Endothelial cell of umbilical vein (primary cell): Measurements from ENCODE around the gene CACNA2D1. TPM values are rescaled to one million over a fixed set of nuclear protein-coding genes. Genes with fewer than 3 reads are reported as not detected.

Source experiments
- BruUV-seq: library from RNA; stranded (reverse); fragments of 400-500 nt; replicated peaks from 2 replicates; lab custom pipeline; 2021; lab: Mats Ljungman, UMichigan
- CTCF ChIA-PET: fragments of 300-600, 350-600 bp; sonication (Branson Sonifier 250); formaldehyde crosslinking; loops from one replicate; lab custom pipeline; 2021; ENCODE audit warnings: antibody characterized with exemption, inconsistent platforms; lab: Charles Lee
- POLR2A ChIA-PET: fragments of 300-600, 350-600 bp; sonication (Branson Sonifier 250); formaldehyde crosslinking; loops from one replicate; lab custom pipeline; 2021; ENCODE audit warnings: antibody characterized with exemption, inconsistent platforms; lab: Charles Lee
- DNase-seq: peaks from one replicate; pipeline ENCODE4 v3.0.0-alpha.2; 2011; ENCODE audit warnings: low read depth, low spot score
- FAIRE-seq: peaks from 2 replicates; lab custom pipeline; 2011; peaks lifted over from hg19 to GRCh38; lab: Jason Lieb, UNC
- H2AFZ ChIP-seq: 2 replicates; pipeline ENCODE4 v1.6.0; 2012; ENCODE audit warnings: low read depth, low read length, control low read depth, inconsistent platforms
- H3K27ac ChIP-seq: 2 replicates; pipeline ENCODE4 v1.5.1; 2011; ENCODE audit warnings: low read depth, mild to moderate bottlenecking, control low read depth, low read length, moderate library complexity; ENCODE audit not compliant: insufficient read depth
- H3K27me3 ChIP-seq, 2 experiments: 2 replicates each; pipeline versions ENCODE4 v1.6.0 to v1.6.1; 2011; ENCODE audit warnings: low read length in 2 of 2, mixed read lengths in 1 of 2; ENCODE audit not compliant: control insufficient read depth in 2 of 2, insufficient read depth in 2 of 2
- H3K36me3 ChIP-seq, 2 experiments: 2 replicates in 1 of 2; 3 replicates in 1 of 2; pipeline ENCODE4 v1.5.1; 2011; ENCODE audit warnings: low read length in 2 of 2, mild to moderate bottlenecking in 1 of 2, moderate library complexity in 1 of 2; ENCODE audit not compliant: control insufficient read depth in 2 of 2, insufficient read depth in 2 of 2; ENCODE audit errors: extremely low read depth in 1 of 2
- H3K4me1 ChIP-seq: 3 replicates; pipeline ENCODE4 v1.5.1; 2011; ENCODE audit warnings: mild to moderate bottlenecking, low read length; ENCODE audit not compliant: control insufficient read depth, insufficient read depth; ENCODE audit errors: extremely low read depth
- H3K4me2 ChIP-seq: 2 replicates; pipeline ENCODE4 v1.6.1; 2011; ENCODE audit warnings: low read length, control low read depth, mixed read lengths; ENCODE audit not compliant: insufficient read depth
- H3K4me3 ChIP-seq, 3 experiments: fragments of 200-600 bp in 1 of 3; sonication (generic), shearing (Covaris generic) in 1 of 3; replicated peaks in 1 of 3; 2 replicates each; pipeline ENCODE4 v1.5.1; 2011 to 2016; ENCODE audit warnings: control low read depth in 3 of 3, low read length in 3 of 3, mild to moderate bottlenecking in 2 of 3, inconsistent platforms in 1 of 3, low read depth in 1 of 3, moderate library complexity in 1 of 3; ENCODE audit not compliant: insufficient read depth in 1 of 3
- H3K79me2 ChIP-seq: 2 replicates; pipeline ENCODE4 v1.6.0; 2012; ENCODE audit warnings: low read length, inconsistent platforms; ENCODE audit not compliant: control insufficient read depth, insufficient read depth
- H3K9ac ChIP-seq: replicated peaks from 2 replicates; pipeline ENCODE3; 2011; ENCODE audit warnings: low read length, control low read depth; ENCODE audit not compliant: insufficient read depth; ENCODE audit errors: extremely low read depth
- H3K9me1 ChIP-seq: replicated peaks from 3 replicates; pipeline ENCODE4 v1.6.0; 2011; ENCODE audit warnings: mild to moderate bottlenecking, low read length; ENCODE audit not compliant: control insufficient read depth, insufficient read depth; ENCODE audit errors: extremely low read depth
- H3K9me3 ChIP-seq: replicated peaks from 2 replicates; pipeline ENCODE4 v1.5.1; 2012; ENCODE audit warnings: low read length, inconsistent platforms; ENCODE audit not compliant: control insufficient read depth, insufficient read depth
- H4K20me1 ChIP-seq: replicated peaks from 2 replicates; pipeline ENCODE3; 2011; ENCODE audit warnings: mild to moderate bottlenecking, low read length; ENCODE audit not compliant: control insufficient read depth, insufficient read depth; ENCODE audit errors: extremely low read depth
- CTCF ChIP-seq, 2 donors: IDR thresholded peaks; 1 replicate in 1 of 2; 2 replicates in 1 of 2; pipeline ENCODE4 v1.5.1; 2011; ENCODE audit warnings: low read length in 2 of 2, mild to moderate bottlenecking in 2 of 2, moderate library complexity in 2 of 2, control low read depth in 1 of 2, inconsistent platforms in 1 of 2, low read depth in 1 of 2; ENCODE audit not compliant: insufficient read depth in 1 of 2; ENCODE audit errors: extremely low read depth in 1 of 2
- EZH2 ChIP-seq: IDR thresholded peaks from 2 replicates; pipeline ENCODE4 v1.6.1; 2012; ENCODE audit warnings: borderline replicate concordance, low read depth, mild to moderate bottlenecking, moderate library complexity, low read length, inconsistent platforms; ENCODE audit not compliant: severe bottlenecking
- FOS ChIP-seq: IDR thresholded peaks from 2 replicates; pipeline ENCODE4 v1.6.1; 2011; ENCODE audit warnings: mild to moderate bottlenecking, low read length, moderate library complexity, borderline replicate concordance; ENCODE audit not compliant: insufficient read depth
- GATA2 ChIP-seq: IDR thresholded peaks from 2 replicates; pipeline ENCODE4 v1.7.0; 2011; ENCODE audit warnings: low read depth, mild to moderate bottlenecking, moderate library complexity, mixed read lengths, low read length; ENCODE audit not compliant: insufficient read length, insufficient read depth
- JUN ChIP-seq: IDR thresholded peaks from 2 replicates; pipeline ENCODE4 v1.6.1; 2011; ENCODE audit warnings: borderline replicate concordance, low read depth; ENCODE audit not compliant: insufficient read length, insufficient read depth
- MAX ChIP-seq: IDR thresholded peaks from 2 replicates; pipeline ENCODE4 v1.6.1; 2011; ENCODE audit not compliant: insufficient read depth, insufficient read length
- MYC ChIP-seq: IDR thresholded peaks from one replicate; pipeline ENCODE4 v1.6.1; 2011; ENCODE audit warnings: mild to moderate bottlenecking, low read depth, low read length
- POLR2A ChIP-seq: IDR thresholded peaks from 2 replicates; pipeline ENCODE4 v1.6.1; 2012; ENCODE audit warnings: low read depth, mild to moderate bottlenecking, control low read depth, low read length
- POLR2AphosphoS5 ChIP-seq: IDR thresholded peaks from 2 replicates; pipeline ENCODE4 v1.6.1; 2012; ENCODE audit warnings: low read depth, mild to moderate bottlenecking, control low read depth, low read length, moderate library complexity; ENCODE audit not compliant: insufficient read depth
- dilution Hi-C: fragments of 300-500 bp; cut with MboI; formaldehyde crosslinking; loops from one replicate; pipeline ENCODE4 v1.15.0; 2019; ENCODE audit warnings: low sequenced_read_pairs; ENCODE audit not compliant: extremely low pct_ligation_motif_present
- intact Hi-C: fragments of 100-400 bp; cut with micrococcal nuclease; formaldehyde crosslinking; loops from one replicate; pipeline ENCODE4 v1.10.0; 2022
- polyA plus RNA-seq, 4 experiments: library from polyadenylated mRNA; depleted of rRNA in 3 of 4; stranded (reverse) in 3 of 4; unstranded in 1 of 4; fragments of >200 nt; gene quantifications; 2 replicates each; pipeline versions ENCODE4 v1.2.1 to v1.2.3, GENCODE V29; 2011 to 2012; ENCODE audit warnings: missing spikeins in 1 of 4
- total RNA-seq: library from RNA; stranded (reverse); gene quantifications from 2 replicates; pipeline ENCODE4 v1.2.3, GENCODE V29; 2021

CACNA2D1 gene
- total and polyA plus RNA-seq, 2 donors (not counting 3 experiments of a cell fraction or from before 2014, with no cell fraction given): 4.1 to 38.6 TPM

- dilution Hi-C loops (no loop called here), intact Hi-C loops (no loop called here)
- ChIA-PET POLR2A (no interaction called here), CTCF (interaction anchor here (1.6 kb wide), 1 partner anchor 9 kb away, joined by 3 read pairs; no protein-coding TSS in a partner anchor)
- no peaks in the 10 kb centered on the region for H4K20me1 ChIP-seq
- DNase-seq (no peak), FAIRE-seq (peak; percentile 21)
- H3K9ac ChIP-seq: no peak overlapping the region
- BruUV-seq: no TSS peak
- no peak overlapping the region for H3K4me3 ChIP-seq
- H3K79me2 ChIP-seq: no peaks in the 10 kb centered on the region
- no peak overlapping the region for H3K4me2 ChIP-seq
- no peaks in the 10 kb centered on the region for H3K9me3 ChIP-seq
- no peak overlapping the region for H3K27ac ChIP-seq
- no peaks in the 10 kb centered on the region for H3K4me1 ChIP-seq
- no peak overlapping the region for H2AFZ ChIP-seq
- H3K27me3 ChIP-seq: no peaks in the 10 kb centered on the region
- no peaks in the 10 kb centered on the region for H3K9me1 ChIP-seq
- no peaks in the 10 kb centered on the region for H3K36me3 ChIP-seq
- TF ChIP-seq POLR2A (no peak), GATA2 (no peak), FOS (peak; percentile 10), JUN (no peak), EZH2 (no peak)
Observed at GRCh38 chr7:81908220-81908619, 535.4 kb downstream of the CACNA2D1 start.

GRCh38 chr7:81903115-81903514, 540.5 kb downstream of the CACNA2D1 start:
- Histone ChIP-seq H4K20me1 (no peaks in the 10 kb centered on the region), H3K27me3 (no peaks in the 10 kb centered on the region), H3K9me3 (no peaks in the 10 kb centered on the region), H3K4me1 (no peaks in the 10 kb centered on the region), H3K36me3 (no peaks in the 10 kb centered on the region), H3K4me2 (no peak overlapping the region), H3K4me3 (no peak overlapping the region), H2AFZ (no peak overlapping the region), H3K27ac (no peak overlapping the region), H3K9me1 (no peaks in the 10 kb centered on the region), H3K9ac (no peak overlapping the region), H3K79me2 (no peaks in the 10 kb centered on the region)
- BruUV-seq: no TSS peak
- no peak for DNase-seq
- intact Hi-C loops (no loop called here), dilution Hi-C loops (no loop called here)
- no peak for TF ChIP-seq FOS
- no peak for TF ChIP-seq EZH2
- no peak for TF ChIP-seq POLR2A
- no peak for TF ChIP-seq MYC
- no peak for TF ChIP-seq CTCF (IDR thresholded peaks at IDR 0.05; ENCODE audit: extremely low read depth in 1 of 2, insufficient read depth in 1 of 2, low read depth in 1 of 2, low read length in 2 of 2)
- TF ChIP-seq POLR2AphosphoS5: no peak
- TF ChIP-seq JUN: no peak
- TF ChIP-seq MAX: no peak
- CTCF ChIA-PET: interaction anchor here (1.1 kb wide), 1 partner anchor 15 kb away, joined by 3 read pairs; no protein-coding TSS in a partner anchor
- no peak for FAIRE-seq
- POLR2A ChIA-PET: no interaction called here
